H9 (cell line): ENCODE results near the gene SLC6A7. TPM values are rescaled to one million over a fixed set of nuclear protein-coding genes. Genes with fewer than 3 reads are reported as not detected.

Source experiments
- DNase-seq: peaks from one replicate; pipeline ENCODE4 v3.0.0-alpha.2; 2017
- H2AFZ ChIP-seq: one replicate; pipeline ENCODE4 v1.6.1; 2013; ENCODE audit warnings: mild to moderate bottlenecking, low read length, control low read depth, moderate library complexity
- H2AK5ac ChIP-seq: 2 replicates; pipeline ENCODE4 v1.6.1; 2013; ENCODE audit warnings: low read length, control low read depth, mixed read lengths; ENCODE audit not compliant: insufficient read length
- H2BK120ac ChIP-seq: one replicate; pipeline ENCODE4 v1.6.1; 2013; ENCODE audit warnings: low read depth, mild to moderate bottlenecking, low read length, control low read depth, inconsistent platforms; ENCODE audit not compliant: poor library complexity, severe bottlenecking
- H2BK12ac ChIP-seq: 2 replicates; pipeline ENCODE4 v1.6.1; 2013; ENCODE audit warnings: low read length, control low read depth, mixed read lengths, low read depth; ENCODE audit not compliant: insufficient read length
- H2BK15ac ChIP-seq: 2 replicates; pipeline ENCODE4 v1.6.1; 2013; ENCODE audit warnings: low read depth, low read length, control low read depth
- H2BK20ac ChIP-seq: one replicate; pipeline ENCODE4 v1.6.1; 2013; ENCODE audit warnings: low read depth, mild to moderate bottlenecking, low read length, control low read depth, inconsistent platforms; ENCODE audit not compliant: poor library complexity, severe bottlenecking
- H2BK5ac ChIP-seq: 2 replicates; pipeline ENCODE4 v1.6.1; 2013; ENCODE audit warnings: low read length, control low read depth, mixed read lengths; ENCODE audit not compliant: insufficient read length
- H3K14ac ChIP-seq: 2 replicates; pipeline ENCODE4 v1.6.1; 2013; ENCODE audit warnings: low read length, control low read depth; ENCODE audit not compliant: insufficient read depth
- H3K18ac ChIP-seq: 2 replicates; pipeline ENCODE4 v1.6.1; 2013; ENCODE audit warnings: low read depth, mild to moderate bottlenecking, mixed read lengths, low read length, control low read depth; ENCODE audit not compliant: insufficient read length
- H3K23ac ChIP-seq: 2 replicates; pipeline ENCODE4 v1.6.1; 2013; ENCODE audit warnings: low read length, control low read depth, mixed read lengths, low read depth; ENCODE audit not compliant: insufficient read length
- H3K23me2 ChIP-seq: 2 replicates; pipeline ENCODE4 v1.6.1; 2013; ENCODE audit warnings: low read depth, mild to moderate bottlenecking, mixed read lengths, low read length, control low read depth; ENCODE audit not compliant: insufficient read length, poor library complexity, severe bottlenecking
- H3K27ac ChIP-seq: 2 replicates; pipeline ENCODE4 v1.5.1; 2013; ENCODE audit warnings: low read length, control low read depth, mixed read lengths, low read depth; ENCODE audit not compliant: insufficient read length
- H3K27me3 ChIP-seq: 2 replicates; pipeline ENCODE4 v1.6.1; 2013; ENCODE audit warnings: low read length, control low read depth, inconsistent platforms; ENCODE audit not compliant: insufficient read depth
- H3K4ac ChIP-seq: 2 replicates; pipeline ENCODE4 v1.6.1; 2013; ENCODE audit warnings: low read depth, mild to moderate bottlenecking, control low read depth, inconsistent platforms, low read length, moderate library complexity
- H3K4me1 ChIP-seq: 2 replicates; pipeline ENCODE4 v1.6.1; 2013; ENCODE audit warnings: low read length, control low read depth, inconsistent platforms; ENCODE audit not compliant: insufficient read depth
- H3K4me2 ChIP-seq: 2 replicates; pipeline ENCODE4 v1.6.1; 2013; ENCODE audit warnings: low read length, control low read depth, mixed read lengths; ENCODE audit not compliant: insufficient read length, insufficient read depth
- H3K56ac ChIP-seq: 2 replicates; pipeline ENCODE4 v1.6.1; 2013; ENCODE audit warnings: low read depth, mild to moderate bottlenecking, mixed read lengths, low read length, control low read depth; ENCODE audit not compliant: insufficient read length
- H3K79me1 ChIP-seq: 2 replicates; pipeline ENCODE4 v1.6.1; 2013; ENCODE audit warnings: low read depth, mild to moderate bottlenecking, moderate library complexity, low read length, control low read depth, inconsistent platforms; ENCODE audit not compliant: insufficient read depth, poor library complexity, severe bottlenecking
- H3K79me2 ChIP-seq: 2 replicates; pipeline ENCODE4 v1.6.1; 2013; ENCODE audit warnings: low read length, control low read depth, inconsistent platforms; ENCODE audit not compliant: insufficient read depth
- H3K9ac ChIP-seq: 2 replicates; pipeline ENCODE4 v1.6.1; 2013; ENCODE audit warnings: low read length, control low read depth, mixed read lengths; ENCODE audit not compliant: insufficient read length; ENCODE audit errors: extremely low read depth
- H3K9me3 ChIP-seq: one replicate; pipeline ENCODE4 v1.6.1; 2013; ENCODE audit warnings: low read depth, low read length, inconsistent platforms; ENCODE audit not compliant: control insufficient read depth
- H3T11ph ChIP-seq: one replicate; pipeline ENCODE4 v1.6.1; 2013; ENCODE audit warnings: mild to moderate bottlenecking, low read length, control low read depth, inconsistent platforms
- H4K20me1 ChIP-seq: one replicate; pipeline ENCODE4 v1.6.1; 2013; ENCODE audit not compliant: control insufficient read depth, insufficient read length, insufficient read depth
- H4K5ac ChIP-seq: 2 replicates; pipeline ENCODE4 v1.6.1; 2013; ENCODE audit warnings: low read depth, mild to moderate bottlenecking, mixed read lengths, low read length, control low read depth; ENCODE audit not compliant: insufficient read length
- H4K8ac ChIP-seq: replicated peaks from 2 replicates; pipeline ENCODE4 v1.6.1; 2013; ENCODE audit warnings: low read length, control low read depth, mixed read lengths, low read depth; ENCODE audit not compliant: insufficient read length
- H4K91ac ChIP-seq: 2 replicates; pipeline ENCODE4 v1.6.1; 2013; ENCODE audit warnings: low read depth, mild to moderate bottlenecking, moderate library complexity, mixed read lengths, low read length, control low read depth; ENCODE audit not compliant: insufficient read length
- H3K27ac Mint-ChIP-seq, 3 experiments: 2 replicates in 2 of 3; 3 replicates in 1 of 3; pipeline ENCODE4 v1.8.0; 2020 to 2021; ENCODE audit warnings: mixed read lengths in 3 of 3, mild to moderate bottlenecking in 1 of 3, moderate library complexity in 1 of 3
- H3K27me3 Mint-ChIP-seq: 2 replicates; pipeline ENCODE4 v1.8.0; 2021; ENCODE audit warnings: low read depth, mild to moderate bottlenecking, moderate library complexity, mixed read lengths
- H3K36me3 Mint-ChIP-seq, 3 experiments: 2 replicates in 2 of 3; 3 replicates in 1 of 3; pipeline ENCODE4 v1.8.0; 2020 to 2021; ENCODE audit warnings: low read depth in 3 of 3, mixed read lengths in 3 of 3; ENCODE audit not compliant: insufficient read depth in 1 of 3
- H3K4me1 Mint-ChIP-seq, 2 experiments: 2 replicates each; pipeline ENCODE4 v1.8.0; 2020; ENCODE audit warnings: mixed read lengths in 2 of 2
- H3K4me3 Mint-ChIP-seq, 2 experiments: 2 replicates in 1 of 2; 3 replicates in 1 of 2; pipeline ENCODE4 v1.8.0; 2020 to 2021; ENCODE audit warnings: mild to moderate bottlenecking in 2 of 2, mixed read lengths in 2 of 2, moderate library complexity in 1 of 2
- H3K9me3 Mint-ChIP-seq, 2 experiments: 2 replicates in 1 of 2; 3 replicates in 1 of 2; pipeline ENCODE4 v1.8.0; 2020; ENCODE audit warnings: mild to moderate bottlenecking in 2 of 2, mixed read lengths in 2 of 2, moderate library complexity in 1 of 2
- CTCF ChIP-seq: fragments of 200-600 bp; sonication (generic); conservative IDR thresholded peaks from 3 replicates; pipeline ENCODE4 v1.8.0; 2021; ENCODE audit warnings: antibody characterized with exemption, mild to moderate bottlenecking
- WGBS: extraction: QIAGEN DNeasy Blood & Tissue Kit; methylation state at CpG from one replicate; pipeline ENCODE4 v1.1.7; 2013; ENCODE audit warnings: missing lambda C conversion rate, low lambda C conversion rate, mixed read lengths; ENCODE audit not compliant: insufficient read length; ENCODE audit errors: extremely low coverage; 5-methylcytosine and 5-hydroxymethylcytosine counted together
- total RNA-seq: library from RNA; stranded (reverse); gene quantifications from 2 replicates; pipeline ENCODE4 v1.2.1, GENCODE V29; 2021

SLC6A7 gene
- total RNA-seq, 1 experiment from 2014 or later: not detected

DNA sequence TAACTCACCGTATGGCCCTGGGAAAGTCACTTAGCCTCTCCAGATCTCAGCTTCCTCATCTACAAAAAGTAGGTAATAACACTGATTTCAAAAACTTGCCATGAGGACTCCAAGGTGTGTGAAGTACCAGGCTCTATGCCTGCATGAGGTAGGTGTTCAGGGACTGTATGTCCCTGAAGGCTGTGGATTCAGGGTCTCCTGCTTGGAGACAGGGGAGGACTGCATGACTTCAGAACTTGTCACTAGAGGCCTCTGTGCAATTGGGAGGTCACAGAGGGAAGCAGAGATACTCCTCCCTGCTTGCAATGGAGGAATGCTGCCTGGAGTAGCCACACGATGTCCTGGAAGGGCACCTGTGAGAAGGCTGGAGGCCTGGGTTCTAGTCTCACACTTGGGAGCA lies 36.4 kb upstream of the SLC6A7 start:
- H3K23ac ChIP-seq: no peak overlapping the region
- H3K56ac ChIP-seq: no peak overlapping the region
- no peaks in the 10 kb centered on the region for H3K79me1 ChIP-seq
- Mint-ChIP-seq H3K36me3 (no peaks in the 10 kb centered on the region; a peak in 1 of 7 replicates), H3K4me1 (peaks cover 24 to 39% of the 10 kb centered on the region in 2 experiments), H3K27ac (no peak overlapping the region; a peak in 1 of 7 replicates), H3K27me3 (peaks cover 32% of the 10 kb centered on the region), H3K4me3 (no peak overlapping the region), H3K9me3 (no peaks in the 10 kb centered on the region)
- no peak overlapping the region for H3K27ac ChIP-seq
- DNase-seq: no peak
- no peak overlapping the region for H3K18ac ChIP-seq
- H2BK20ac ChIP-seq: no peak overlapping the region
- no peak overlapping the region for H2BK5ac ChIP-seq
- peaks cover 5% of the 10 kb centered on the region for H3K23me2 ChIP-seq
- no peaks in the 10 kb centered on the region for H3K9me3 ChIP-seq
- no peak overlapping the region for H2AFZ ChIP-seq
- H4K91ac ChIP-seq: no peak overlapping the region
- no peaks in the 10 kb centered on the region for H3K27me3 ChIP-seq
- H3K14ac ChIP-seq: no peak overlapping the region
- no peaks in the 10 kb centered on the region for H4K20me1 ChIP-seq
- H2BK12ac ChIP-seq: no peak overlapping the region
- H4K5ac ChIP-seq: no peak overlapping the region
- no peaks in the 10 kb centered on the region for H3K79me2 ChIP-seq
- no peak overlapping the region for H3T11ph ChIP-seq
- H3K4me1 ChIP-seq: peaks cover 4% of the 10 kb centered on the region
- H2BK120ac ChIP-seq: no peak overlapping the region
- no peak overlapping the region for H3K4ac ChIP-seq
- TF ChIP-seq CTCF: no peak
- H3K4me2 ChIP-seq: no peak overlapping the region
- WGBS: no CpG with 5 or more reads among the region's 2 CpGs
- H4K8ac ChIP-seq: no peak overlapping the region
- no peak overlapping the region for H2BK15ac ChIP-seq
- H2AK5ac ChIP-seq: no peak overlapping the region
- H3K9ac ChIP-seq: no peak overlapping the region
